ENCODE data around the gene ABTB2. TPM values are rescaled to one million over a fixed set of nuclear protein-coding genes. Genes with fewer than 3 reads are reported as not detected.

The ABTB2 gene
- total and polyA plus RNA-seq, 9 of the 15 experiments (the other 6 are each of a cell fraction or from before 2014, with no cell fraction given), result 0.03 to 0.18 (median 0.12) TPM; not detected in 2

GRCh38 chr11:34278693-34279297 lies 79.0 kb downstream of the ABTB2 start:
- WGBS (ENCODE audit: insufficient coverage, low coverage, missing lambda C conversion rate), result 0% methylated on average over 4 of the region's 4 CpGs
- Histone ChIP-seq H3K9me1 (ENCODE audit: control insufficient read depth, insufficient read depth, low read length) (no peaks in the 10 kb centered on the region), H3K4me2 (ENCODE audit: insufficient read depth, low read length) (no peak overlapping the region), H3K9me3 (replicated peaks; ENCODE audit: control insufficient read depth, insufficient read depth, low read depth, low read length) (no peaks in the 10 kb centered on the region), H2AFZ (ENCODE audit: low read depth, low read length) (no peak overlapping the region), H3K36me3 (ENCODE audit: control insufficient read depth, insufficient read depth, low read length) (no peaks in the 10 kb centered on the region), H3K4me1 (replicated peaks in 1 of 2; ENCODE audit: control insufficient read depth in 2 of 2, insufficient read depth in 2 of 2, low read length in 2 of 2) (no peaks in the 10 kb centered on the region), H4K20me1 (replicated peaks; ENCODE audit: control insufficient read depth, insufficient read depth, low read length) (no peaks in the 10 kb centered on the region; the same call in 1 of the 2 replicates), H3K4me3 (no peak overlapping the region), H3K79me2 (ENCODE audit: control insufficient read depth, insufficient read depth, low read length) (no peaks in the 10 kb centered on the region), H3K27ac (ENCODE audit: extremely low read depth, low read depth, low read length) (no peak overlapping the region), H3K27me3 (ENCODE audit: control insufficient read depth in 2 of 2, insufficient read depth in 2 of 2, low read length in 2 of 2) (peaks cover 22 to 33% of the 10 kb centered on the region in 2 experiments), H3K9ac (ENCODE audit: insufficient read depth in 1 of 2, low read depth in 2 of 2, low read length in 2 of 2) (no peak overlapping the region)
- no peak for FAIRE-seq
- POLR2A ChIA-PET, result interaction anchor here (0.6 kb wide), 1 partner anchor 971 kb away, joined by 3 read pairs; no protein-coding TSS in a partner anchor
- in situ Hi-C loops (cut with MboI) (no loop called here), intact Hi-C loops (cut with micrococcal nuclease) (no loop called here)
- BruUV-seq (replicated peaks), result no TSS peak
- ATAC-seq, result no peak
- TF ChIP-seq POLR2AphosphoS2 (IDR thresholded peaks at IDR 0.05; ENCODE audit: low read length), result no peak
- TF ChIP-seq ZNF398 (CRISPR knock-in tag; IDR thresholded peaks at IDR 0.05), result no peak
- CTCF ChIA-PET (ENCODE audit: low intra/inter-chr PET ratio), result no interaction called here
- DNase-seq (ENCODE audit: extremely low read depth in 1 of 4, low spot score in 3 of 4), result no peak

- ATAC-seq (no peak), FAIRE-seq (no peak), DNase-seq (ENCODE audit: extremely low read depth in 1 of 4, low spot score in 3 of 4) (no peak)
- no peak overlapping the region for H3K4me2 ChIP-seq (ENCODE audit: insufficient read depth, low read length)
- ChIA-PET CTCF (ENCODE audit: low intra/inter-chr PET ratio) (no interaction called here), POLR2A (no interaction called here)
- no peak overlapping the region for H3K27ac ChIP-seq (ENCODE audit: extremely low read depth, low read depth, low read length)
- peaks cover 25 to 35% of the 10 kb centered on the region in 2 experiments for H3K27me3 ChIP-seq (ENCODE audit: control insufficient read depth in 2 of 2, insufficient read depth in 2 of 2, low read length in 2 of 2)
- intact Hi-C loops (cut with micrococcal nuclease), result no loop called here
- no peaks in the 10 kb centered on the region for H3K9me1 ChIP-seq (ENCODE audit: control insufficient read depth, insufficient read depth, low read length)
- H4K20me1 ChIP-seq (replicated peaks; ENCODE audit: control insufficient read depth, insufficient read depth, low read length), result no peaks in the 10 kb centered on the region; the same call in 1 of the 2 replicates
- BruUV-seq (replicated peaks), result no TSS peak
- no peaks in the 10 kb centered on the region for H3K9me3 ChIP-seq (replicated peaks; ENCODE audit: control insufficient read depth, insufficient read depth, low read depth, low read length)
- no peak overlapping the region for H2AFZ ChIP-seq (ENCODE audit: low read depth, low read length)
- H3K9ac ChIP-seq (ENCODE audit: insufficient read depth in 1 of 2, low read depth in 2 of 2, low read length in 2 of 2), result no peak overlapping the region
- in situ Hi-C loops (cut with MboI), result no loop called here
- H3K36me3 ChIP-seq (ENCODE audit: control insufficient read depth, insufficient read depth, low read length), result no peaks in the 10 kb centered on the region
- H3K4me3 ChIP-seq, result no peak overlapping the region
- H3K4me1 ChIP-seq (replicated peaks in 1 of 2; ENCODE audit: control insufficient read depth in 2 of 2, insufficient read depth in 2 of 2, low read length in 2 of 2), result no peaks in the 10 kb centered on the region
- no peaks in the 10 kb centered on the region for H3K79me2 ChIP-seq (ENCODE audit: control insufficient read depth, insufficient read depth, low read length)
- TF ChIP-seq RNF219 (CRISPR knock-in tag; IDR thresholded peaks at IDR 0.05) (no peak), BCLAF1 (IDR thresholded peaks at IDR 0.05; ENCODE audit: borderline replicate concordance in 1 of 2, control insufficient read depth in 1 of 2, low read depth in 2 of 2, low read length in 1 of 2) (no peak)
Measured at GRCh38 chr11:34278175-34278574, 79.6 kb downstream of the ABTB2 start.

Data from K562 (cell line).